Loucy (cell line): ENCODE data around the gene DIP2A.

Source experiments
- CTCF ChIP-seq: fragments of 200-600 bp; sonication (generic); conservative IDR thresholded peaks from 2 replicates; pipeline ENCODE4 v1.5.1; 2014; ENCODE audit warnings: mild to moderate bottlenecking, antibody characterized with exemption, low read length
- EZH2phosphoT487 ChIP-seq: fragments of 200-600 bp; IDR thresholded peaks from 2 replicates; pipeline ENCODE4 v1.6.1; 2018; ENCODE audit warnings: antibody characterized with exemption, mild to moderate bottlenecking, moderate library complexity, borderline replicate concordance

- TF ChIP-seq CTCF (no peak), EZH2phosphoT487 (no peak)
Observed at GRCh38 chr21:46606427-46606813, 147.7 kb downstream of the DIP2A start.
